Upper lobe of right lung (tissue), 1 donor: ENCODE results near the gene CROCC2. TPM values are rescaled to one million over a fixed set of nuclear protein-coding genes. Genes with fewer than 3 reads are reported as not detected.

Experiments used
- ATAC-seq: fragments of 200-7000 bp; cut with Tn5 transposase; one replicate; pipeline ENCODE4 v1.9.1; 2020; ENCODE audit warnings: mild to moderate bottlenecking, moderate library complexity
- DNase-seq: peaks from one replicate; pipeline ENCODE4 v3.0.0-alpha.2; 2020
- H3K27ac ChIP-seq: fragments of 200-600 bp; one replicate; pipeline ENCODE4 v1.8.0; 2022
- H3K27me3 ChIP-seq: fragments of 200-600 bp; one replicate; pipeline ENCODE4 v1.8.0; 2022; ENCODE audit warnings: mild to moderate bottlenecking
- H3K36me3 ChIP-seq: fragments of 200-600 bp; one replicate; pipeline ENCODE4 v1.8.0; 2022
- H3K4me1 ChIP-seq: fragments of 200-600 bp; one replicate; pipeline ENCODE4 v1.8.0; 2022
- H3K4me3 ChIP-seq: fragments of 200-600 bp; one replicate; pipeline ENCODE4 v1.8.0; 2022; ENCODE audit warnings: mild to moderate bottlenecking
- H3K9me3 ChIP-seq: fragments of 200-600 bp; one replicate; pipeline ENCODE4 v1.8.0; 2022
- intact Hi-C: fragments of 100-400 bp; cut with DNase I; formaldehyde crosslinking; loops from one replicate; pipeline ENCODE4 v1.11.0; 2022
- total RNA-seq: library from RNA; stranded (reverse); fragmentation: NEBNext Ultra II Directional; extraction: Animal tissue kit (Norgen Biotek cat#: 25700); gene quantifications from one replicate; pipeline ENCODE4 v1.2.1, GENCODE V29; 2021
- TF ChIP-seq, protein P1 (sequence below): fragments of 200-600 bp; IDR thresholded peaks from one replicate; pipeline ENCODE4 v1.8.0; 2022; ENCODE audit warnings: antibody characterized with exemption
- donor health status: DM: no; HTN: yes; CAD: no; lungs with severe emphysema.

CROCC2 gene
- total RNA-seq, 1 donor from 2014 or later, result 0.26 TPM

DNA sequence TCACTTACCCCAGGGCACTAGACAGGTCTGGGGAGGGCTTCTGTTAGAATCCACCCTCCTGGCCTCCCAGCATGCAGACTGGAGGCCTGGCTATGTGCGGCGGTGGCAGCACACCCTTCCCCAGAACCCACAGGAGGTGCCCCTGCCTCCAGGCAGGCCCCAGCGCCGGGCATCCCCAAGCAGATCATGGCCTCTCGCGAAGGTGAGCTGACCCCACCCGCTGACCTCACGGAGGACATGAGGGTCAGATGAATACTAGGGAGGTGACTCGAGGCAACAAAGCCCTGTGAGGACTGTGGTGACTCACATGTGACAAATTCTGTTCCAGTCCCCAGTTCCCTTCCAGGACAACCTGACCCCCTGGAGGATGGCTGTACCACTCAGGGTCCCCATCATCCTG, 12.1 kb upstream of the CROCC2 start:
- DNase-seq (no peak), ATAC-seq (no peak)
- no peaks in the 10 kb centered on the region for H3K27me3 ChIP-seq
- H3K27ac ChIP-seq, result no peak overlapping the region
- H3K36me3 ChIP-seq, result no peaks in the 10 kb centered on the region
- H3K9me3 ChIP-seq, result no peaks in the 10 kb centered on the region
- TF ChIP-seq, protein P1, sequence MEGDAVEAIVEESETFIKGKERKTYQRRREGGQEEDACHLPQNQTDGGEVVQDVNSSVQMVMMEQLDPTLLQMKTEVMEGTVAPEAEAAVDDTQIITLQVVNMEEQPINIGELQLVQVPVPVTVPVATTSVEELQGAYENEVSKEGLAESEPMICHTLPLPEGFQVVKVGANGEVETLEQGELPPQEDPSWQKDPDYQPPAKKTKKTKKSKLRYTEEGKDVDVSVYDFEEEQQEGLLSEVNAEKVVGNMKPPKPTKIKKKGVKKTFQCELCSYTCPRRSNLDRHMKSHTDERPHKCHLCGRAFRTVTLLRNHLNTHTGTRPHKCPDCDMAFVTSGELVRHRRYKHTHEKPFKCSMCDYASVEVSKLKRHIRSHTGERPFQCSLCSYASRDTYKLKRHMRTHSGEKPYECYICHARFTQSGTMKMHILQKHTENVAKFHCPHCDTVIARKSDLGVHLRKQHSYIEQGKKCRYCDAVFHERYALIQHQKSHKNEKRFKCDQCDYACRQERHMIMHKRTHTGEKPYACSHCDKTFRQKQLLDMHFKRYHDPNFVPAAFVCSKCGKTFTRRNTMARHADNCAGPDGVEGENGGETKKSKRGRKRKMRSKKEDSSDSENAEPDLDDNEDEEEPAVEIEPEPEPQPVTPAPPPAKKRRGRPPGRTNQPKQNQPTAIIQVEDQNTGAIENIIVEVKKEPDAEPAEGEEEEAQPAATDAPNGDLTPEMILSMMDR, result no peak
- H3K4me3 ChIP-seq, result peak overlapping the region; percentile 6
- peaks cover 8% of the 10 kb centered on the region for H3K4me1 ChIP-seq
- intact Hi-C loops, result no loop called here

DNA sequence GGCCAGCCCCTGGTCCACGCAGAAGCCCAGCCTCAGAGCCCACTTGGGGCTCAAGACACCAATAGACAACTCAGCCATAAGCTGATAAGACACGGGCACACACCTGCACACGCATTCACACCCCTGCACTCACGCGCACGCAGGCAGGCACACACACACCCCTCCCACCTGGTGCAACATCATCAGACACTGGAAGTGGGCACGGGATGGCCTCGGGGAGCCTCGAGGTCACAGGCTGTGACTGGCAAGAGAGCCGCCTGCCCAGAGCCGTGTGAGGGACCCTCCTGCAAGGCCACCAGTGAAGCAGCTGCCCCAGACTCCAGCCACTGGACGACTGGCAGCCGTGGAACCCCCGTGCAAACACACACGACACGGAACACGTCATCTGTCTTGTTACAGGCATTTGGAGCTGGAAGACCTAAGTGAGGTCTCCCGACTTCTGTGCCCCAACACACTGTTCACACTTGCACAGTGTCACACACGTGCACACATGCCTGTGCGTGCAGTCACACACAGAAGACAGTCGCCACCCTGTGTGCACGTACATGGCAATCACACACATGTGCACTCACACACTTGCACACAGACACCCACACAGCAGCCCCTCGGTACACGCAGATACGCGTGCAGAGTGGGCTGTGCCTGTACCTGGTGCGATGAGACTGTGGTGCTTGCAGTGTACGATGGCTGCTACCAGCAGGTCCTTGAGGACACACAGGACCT, 11.1 kb upstream of the CROCC2 start:
- Histone ChIP-seq H3K27me3 (no peaks in the 10 kb centered on the region), H3K4me1 (peaks cover 15% of the 10 kb centered on the region), H3K4me3 (peak overlapping the region; percentile 32), H3K36me3 (no peaks in the 10 kb centered on the region), H3K9me3 (no peaks in the 10 kb centered on the region), H3K27ac (no peak overlapping the region)
- DNase-seq (no peak), ATAC-seq (no peak)
- intact Hi-C loops, result no loop called here
- TF ChIP-seq, protein P1, result no peak

DNA sequence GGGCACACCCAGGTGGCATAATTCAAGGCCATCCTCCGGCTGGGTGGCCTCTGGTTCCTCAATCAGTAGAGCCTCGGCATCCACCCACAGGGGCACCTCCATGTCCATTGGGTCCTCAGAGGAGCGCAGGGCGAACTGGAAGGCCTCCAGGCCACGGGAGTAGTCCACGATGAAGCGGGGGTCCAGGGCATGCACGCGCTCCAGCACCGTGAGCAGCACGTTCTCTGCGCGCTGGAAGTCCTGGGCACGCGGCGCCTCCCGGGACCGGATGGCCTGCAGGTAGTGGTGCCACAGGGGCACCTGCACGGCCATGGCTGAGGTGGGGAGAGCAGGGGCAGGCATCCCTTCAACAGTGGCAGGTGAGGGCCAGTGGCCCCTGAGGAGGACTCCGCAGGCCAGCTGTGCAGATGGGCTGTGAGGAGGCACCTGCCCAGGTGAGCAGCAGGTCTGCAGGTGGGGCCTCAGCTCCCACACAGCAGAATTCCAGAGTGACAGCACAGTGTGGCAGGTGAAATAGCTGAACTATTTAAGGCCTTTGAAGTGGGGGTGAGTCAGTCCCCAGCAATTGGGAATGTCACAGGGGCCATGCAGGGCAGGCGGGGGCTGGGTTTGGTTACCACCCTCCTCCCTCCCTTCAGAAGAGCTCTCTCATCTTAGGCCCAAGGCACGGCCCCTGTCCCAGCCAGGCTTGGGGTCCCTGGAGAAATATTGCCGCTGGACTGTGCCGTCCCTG, 10.3 kb upstream of the CROCC2 start, which contains the start of gene MAB21L4:
TSS of gene MAB21L4 (minus strand) at position 501 of the 733 bp plus-strand sequence. CDS start at position 342, 159 bp downstream.
- Histone ChIP-seq H3K4me1 (peaks cover 15% of the 10 kb centered on the region), H3K27me3 (no peaks in the 10 kb centered on the region), H3K36me3 (no peaks in the 10 kb centered on the region), H3K9me3 (no peaks in the 10 kb centered on the region), H3K27ac (peak within 1 kb of the TSS; percentile 58), H3K4me3 (peak within 1 kb of the TSS; percentile 32)
- ATAC-seq (peak; percentile 74), DNase-seq (no peak)
- intact Hi-C loops, result no loop called here
- TF ChIP-seq, protein P1, result no peak

DNA sequence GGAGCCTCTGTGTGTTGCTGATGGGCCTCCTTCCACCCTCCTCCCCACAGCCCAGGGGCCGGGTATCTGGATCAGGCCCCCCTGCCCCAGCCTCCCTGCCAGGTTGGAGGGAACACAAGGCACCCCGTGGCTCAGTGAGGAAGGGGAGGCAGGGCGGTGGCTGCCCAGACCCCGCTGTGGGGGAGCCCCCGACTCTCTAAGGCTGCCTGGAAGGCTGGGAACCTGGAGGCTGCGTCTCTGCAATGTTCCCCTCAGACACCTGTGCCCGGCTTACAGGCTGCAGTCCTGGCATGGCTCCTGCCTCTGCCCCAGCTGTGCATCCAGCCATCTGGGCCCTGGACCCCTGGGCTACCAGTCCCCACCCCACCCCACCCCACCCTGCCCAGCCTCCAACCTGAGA, 9.7 kb upstream of the CROCC2 start:
- H3K4me3 ChIP-seq, result no peak overlapping the region
- peak overlapping the region; percentile 58 for H3K27ac ChIP-seq
- DNase-seq, result no peak
- H3K9me3 ChIP-seq, result no peaks in the 10 kb centered on the region
- no peaks in the 10 kb centered on the region for H3K27me3 ChIP-seq
- intact Hi-C loops, result no loop called here
- TF ChIP-seq, protein P1, result no peak
- H3K36me3 ChIP-seq, result no peaks in the 10 kb centered on the region
- ATAC-seq, result no peak
- H3K4me1 ChIP-seq, result peaks cover 15% of the 10 kb centered on the region

DNA sequence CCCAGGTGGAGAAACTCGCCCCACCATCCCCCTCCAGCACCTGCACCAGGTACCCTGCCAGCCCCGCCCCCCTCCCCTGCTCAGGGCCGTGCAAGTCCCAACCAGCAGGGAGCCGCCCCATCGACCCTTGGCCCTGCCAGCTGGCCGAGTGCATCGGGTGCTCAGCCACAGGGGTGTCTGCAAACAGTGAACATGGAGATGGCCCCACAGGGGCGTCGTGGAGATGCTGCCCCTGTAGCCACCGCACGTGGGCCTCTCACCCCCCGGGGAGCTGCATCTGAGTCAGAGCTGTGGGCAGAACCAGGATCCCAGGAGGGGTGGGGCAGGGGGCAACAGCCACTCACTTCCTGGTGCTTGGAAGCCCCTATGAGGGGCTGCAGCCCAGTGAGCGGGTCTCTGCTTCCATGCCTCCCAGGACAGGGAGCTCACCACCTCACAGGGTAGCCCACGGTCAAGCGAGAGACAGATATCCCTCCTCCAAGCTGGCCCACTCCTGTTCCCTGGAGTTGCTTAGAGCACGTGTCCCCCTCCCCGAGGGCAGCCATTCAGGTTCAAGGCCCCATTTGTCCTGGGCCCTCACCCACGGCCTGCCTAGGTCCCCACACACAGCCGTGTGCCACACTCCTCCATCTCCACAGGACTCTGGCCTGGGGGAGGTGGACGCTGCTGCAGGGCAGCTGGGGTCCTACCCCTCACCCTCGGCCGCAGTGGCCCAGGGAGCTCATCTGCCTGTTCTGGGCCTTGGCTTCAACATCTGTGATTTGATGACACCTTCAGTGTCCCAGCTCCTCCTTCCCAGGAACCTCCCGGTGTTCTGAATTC, 9.1 kb upstream of the CROCC2 start:
- Histone ChIP-seq H3K27ac (peak overlapping the region; percentile 81), H3K27me3 (no peaks in the 10 kb centered on the region), H3K9me3 (no peaks in the 10 kb centered on the region), H3K4me3 (no peak overlapping the region), H3K36me3 (no peaks in the 10 kb centered on the region), H3K4me1 (peaks cover 15% of the 10 kb centered on the region)
- TF ChIP-seq, protein P1, result no peak
- DNase-seq (peak; percentile 76), ATAC-seq (peak; percentile 23)
- intact Hi-C loops, result no loop called here
